ENCODE measurements around the gene SLC17A5.

The SLC17A5 gene

GRCh38 chr6:73640179-73640750 lies 13.5 kb downstream of the SLC17A5 start:
- TF ChIP-seq CTCF (IDR thresholded peaks at IDR 0.05; ENCODE audit: low read depth, low read length): no peak
- DNase-seq (ENCODE audit: low read depth, low spot score): no peak
- in situ Hi-C loops (cut with HindIII; ENCODE audit: low sequenced_read_pairs): no loop called here
- H3K4me3 ChIP-seq (ENCODE audit: low read depth, low read length): no peak overlapping the region

- DNase-seq (ENCODE audit: low read depth, low spot score): no peak
- no peak overlapping the region for H3K4me3 ChIP-seq (ENCODE audit: low read depth, low read length)
- no peak for TF ChIP-seq CTCF (IDR thresholded peaks at IDR 0.05; ENCODE audit: low read depth, low read length)
- in situ Hi-C loops (cut with HindIII; ENCODE audit: low sequenced_read_pairs): no loop called here
Measured at GRCh38 chr6:73639040-73639439, 14.8 kb downstream of the SLC17A5 start.

GRCh38 chr6:73637404-73637803 lies 16.4 kb downstream of the SLC17A5 start:
- DNase-seq (ENCODE audit: low read depth, low spot score): no peak
- in situ Hi-C loops (cut with HindIII; ENCODE audit: low sequenced_read_pairs): no loop called here
- H3K4me3 ChIP-seq (ENCODE audit: low read depth, low read length): no peak overlapping the region
- TF ChIP-seq CTCF (IDR thresholded peaks at IDR 0.05; ENCODE audit: low read depth, low read length): no peak

DNA sequence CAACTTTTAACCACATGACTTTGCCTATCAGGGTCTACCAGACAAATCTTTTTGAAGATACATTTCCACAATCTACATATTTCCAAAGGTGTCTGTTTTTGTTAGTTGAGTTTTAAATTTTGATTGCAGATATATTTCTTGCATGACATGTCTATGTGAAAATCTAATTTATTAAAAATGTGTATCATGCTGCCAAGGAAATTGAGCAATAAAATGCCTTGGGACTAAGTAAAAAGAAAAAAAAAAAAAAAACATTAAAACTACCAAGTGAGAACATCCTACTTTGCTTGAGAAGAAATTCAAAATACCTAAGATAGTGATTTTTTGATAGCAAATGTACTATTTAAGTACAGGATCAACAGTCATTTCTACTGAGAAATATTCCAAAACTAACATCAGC lies 17.7 kb downstream of the SLC17A5 start:
- no peak for TF ChIP-seq CTCF (IDR thresholded peaks at IDR 0.05; ENCODE audit: low read depth, low read length)
- in situ Hi-C loops (cut with HindIII; ENCODE audit: low sequenced_read_pairs): no loop called here
- no peak overlapping the region for H3K4me3 ChIP-seq (ENCODE audit: low read depth, low read length)
- no peak for DNase-seq (ENCODE audit: low read depth, low spot score)

- in situ Hi-C loops (cut with HindIII; ENCODE audit: low sequenced_read_pairs): no loop called here
- TF ChIP-seq CTCF (IDR thresholded peaks at IDR 0.05; ENCODE audit: low read depth, low read length): no peak
- H3K4me3 ChIP-seq (ENCODE audit: low read depth, low read length): no peak overlapping the region
- no peak for DNase-seq (ENCODE audit: low read depth, low spot score)
Measured at GRCh38 chr6:73632346-73632745, 21.4 kb downstream of the SLC17A5 start.

DNA sequence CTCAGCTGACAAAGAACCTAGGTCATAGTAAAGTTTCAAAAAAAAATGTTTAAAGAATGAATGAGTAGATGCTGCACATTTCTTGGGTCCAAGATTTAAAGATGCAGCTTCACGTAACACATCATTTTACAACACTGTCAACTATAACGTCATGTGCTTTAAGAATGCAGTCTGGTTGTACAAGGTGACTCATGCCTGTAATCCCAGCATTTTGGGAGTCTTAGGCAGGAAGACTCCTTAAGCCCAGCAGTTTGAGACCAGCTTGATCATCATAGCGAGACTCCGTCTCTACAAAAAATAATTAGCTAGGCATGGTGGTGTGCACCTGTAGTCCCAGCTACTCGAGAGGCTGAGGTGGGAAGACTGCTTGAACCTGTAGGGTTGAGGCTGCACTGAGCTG lies 21.9 kb downstream of the SLC17A5 start:
- no peak for TF ChIP-seq CTCF (IDR thresholded peaks at IDR 0.05; ENCODE audit: low read depth, low read length)
- DNase-seq (ENCODE audit: low read depth, low spot score): peak; percentile 24
- in situ Hi-C loops (cut with HindIII; ENCODE audit: low sequenced_read_pairs): no loop called here
- H3K4me3 ChIP-seq (ENCODE audit: low read depth, low read length): no peak overlapping the region

DNA sequence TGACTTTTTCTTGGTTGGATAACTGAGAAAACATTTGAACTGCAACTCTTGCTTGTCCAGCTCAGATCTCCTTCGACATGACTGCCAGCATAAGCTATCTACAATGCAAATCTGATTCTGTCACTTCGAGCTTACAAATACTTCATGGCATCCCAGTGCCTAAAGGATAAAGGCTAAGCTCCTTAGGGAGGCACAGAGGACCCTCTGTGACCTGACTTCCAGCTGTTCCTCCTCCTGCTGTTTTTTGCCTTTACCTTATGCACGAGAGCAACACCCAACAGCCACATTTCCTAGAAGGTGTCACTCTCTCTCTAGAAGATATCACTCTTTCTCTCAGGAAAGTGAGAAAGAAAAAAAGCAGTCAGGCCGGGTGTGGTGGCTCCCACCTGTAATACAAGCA lies 23.4 kb downstream of the SLC17A5 start:
- no peak for DNase-seq (ENCODE audit: low read depth, low spot score)
- no peak overlapping the region for H3K4me3 ChIP-seq (ENCODE audit: low read depth, low read length)
- in situ Hi-C loops (cut with HindIII; ENCODE audit: low sequenced_read_pairs): no loop called here
- no peak for TF ChIP-seq CTCF (IDR thresholded peaks at IDR 0.05; ENCODE audit: low read depth, low read length)
